Calu3 (cell line): ENCODE results near the gene TMEM132D. TPM values are rescaled to one million over a fixed set of nuclear protein-coding genes. Genes with fewer than 3 reads are reported as not detected.

Experiments
- BruUV-seq: library from RNA; stranded (reverse); fragments of 400-500 nt; replicated peaks from 2 replicates; lab custom pipeline; 2021; lab: Mats Ljungman, UMichigan
- CTCF ChIA-PET: fragments of 300-600 bp; sonication (Branson Sonifier 250); formaldehyde crosslinking; loops from one replicate; lab custom pipeline; 2022; ENCODE audit warnings: antibody characterized with exemption; lab: Charles Lee
- DNase-seq: peaks from one replicate; pipeline ENCODE4 v3.0.0; 2022
- H3K27ac Mint-ChIP-seq: one replicate; pipeline ENCODE4 v1.8.0; 2022; ENCODE audit warnings: mixed read lengths; ENCODE audit not compliant: unreplicated experiment
- H3K27me3 Mint-ChIP-seq: one replicate; pipeline ENCODE4 v1.8.0; 2022; ENCODE audit warnings: mixed read lengths; ENCODE audit not compliant: unreplicated experiment
- H3K36me3 Mint-ChIP-seq: one replicate; pipeline ENCODE4 v1.8.0; 2022; ENCODE audit warnings: mild to moderate bottlenecking, moderate library complexity, mixed read lengths; ENCODE audit not compliant: insufficient read depth, unreplicated experiment
- H3K4me1 Mint-ChIP-seq: one replicate; pipeline ENCODE4 v1.8.0; 2022; ENCODE audit warnings: mild to moderate bottlenecking, low read depth, mixed read lengths; ENCODE audit not compliant: unreplicated experiment
- H3K4me3 Mint-ChIP-seq: one replicate; pipeline ENCODE4 v1.8.0; 2022; ENCODE audit warnings: mild to moderate bottlenecking, low read depth, moderate library complexity, mixed read lengths; ENCODE audit not compliant: unreplicated experiment
- H3K9me3 Mint-ChIP-seq: one replicate; pipeline ENCODE4 v1.8.0; 2022; ENCODE audit warnings: low read depth, mixed read lengths; ENCODE audit not compliant: unreplicated experiment
- intact Hi-C: fragments of 100-400 bp; cut with micrococcal nuclease; formaldehyde crosslinking; loops from one replicate; pipeline ENCODE4 v1.10.0; 2022; ENCODE audit not compliant: unreplicated experiment
- total RNA-seq: library from RNA; stranded (reverse); gene quantifications from 2 replicates; pipeline ENCODE4 v1.2.3, GENCODE V29; 2022
- TF ChIP-seq, protein P1 (sequence below): fragments of 200-600 bp; IDR thresholded peaks from one replicate; pipeline ENCODE4 v1.8.0; 2022; ENCODE audit warnings: antibody characterized with exemption; ENCODE audit not compliant: unreplicated experiment

Gene TMEM132D
- total RNA-seq, 1 experiment from 2014 or later = not detected

DNA sequence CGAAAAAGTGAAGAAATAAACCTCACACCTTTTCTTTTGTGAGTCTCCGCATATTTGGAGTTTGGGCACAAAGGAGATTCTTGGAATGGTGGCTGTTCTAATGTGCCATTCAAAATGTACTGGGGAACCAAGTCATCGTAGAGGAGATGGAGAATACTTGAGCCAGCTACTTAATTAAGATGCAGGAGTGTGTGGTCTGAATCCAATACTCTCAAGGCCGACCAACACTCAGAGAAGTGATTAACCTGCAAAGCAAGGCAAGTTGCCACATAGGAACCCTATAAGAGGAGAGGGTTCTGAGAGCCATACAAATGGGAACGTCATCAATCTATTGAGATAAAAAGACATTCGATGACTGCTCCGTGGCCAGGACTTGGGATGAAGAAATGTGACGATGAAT lies 603.8 kb downstream of the TMEM132D start:
- H3K36me3 Mint-ChIP-seq = no peaks in the 10 kb centered on the region
- no peak for DNase-seq
- intact Hi-C loops = no loop called here
- TF ChIP-seq, protein P1, sequence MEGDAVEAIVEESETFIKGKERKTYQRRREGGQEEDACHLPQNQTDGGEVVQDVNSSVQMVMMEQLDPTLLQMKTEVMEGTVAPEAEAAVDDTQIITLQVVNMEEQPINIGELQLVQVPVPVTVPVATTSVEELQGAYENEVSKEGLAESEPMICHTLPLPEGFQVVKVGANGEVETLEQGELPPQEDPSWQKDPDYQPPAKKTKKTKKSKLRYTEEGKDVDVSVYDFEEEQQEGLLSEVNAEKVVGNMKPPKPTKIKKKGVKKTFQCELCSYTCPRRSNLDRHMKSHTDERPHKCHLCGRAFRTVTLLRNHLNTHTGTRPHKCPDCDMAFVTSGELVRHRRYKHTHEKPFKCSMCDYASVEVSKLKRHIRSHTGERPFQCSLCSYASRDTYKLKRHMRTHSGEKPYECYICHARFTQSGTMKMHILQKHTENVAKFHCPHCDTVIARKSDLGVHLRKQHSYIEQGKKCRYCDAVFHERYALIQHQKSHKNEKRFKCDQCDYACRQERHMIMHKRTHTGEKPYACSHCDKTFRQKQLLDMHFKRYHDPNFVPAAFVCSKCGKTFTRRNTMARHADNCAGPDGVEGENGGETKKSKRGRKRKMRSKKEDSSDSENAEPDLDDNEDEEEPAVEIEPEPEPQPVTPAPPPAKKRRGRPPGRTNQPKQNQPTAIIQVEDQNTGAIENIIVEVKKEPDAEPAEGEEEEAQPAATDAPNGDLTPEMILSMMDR = no peak
- H3K4me1 Mint-ChIP-seq = no peaks in the 10 kb centered on the region
- no peak overlapping the region for H3K4me3 Mint-ChIP-seq
- H3K27ac Mint-ChIP-seq = no peak overlapping the region
- peaks cover 25% of the 10 kb centered on the region for H3K9me3 Mint-ChIP-seq
- no TSS peak for BruUV-seq
- CTCF ChIA-PET = no interaction called here
- no peaks in the 10 kb centered on the region for H3K27me3 Mint-ChIP-seq

GRCh38 chr12:129298921-129299320 lies 604.9 kb downstream of the TMEM132D start:
- Mint-ChIP-seq H3K27ac (no peak overlapping the region), H3K4me3 (no peak overlapping the region), H3K36me3 (no peaks in the 10 kb centered on the region), H3K4me1 (no peaks in the 10 kb centered on the region), H3K27me3 (no peaks in the 10 kb centered on the region), H3K9me3 (peaks cover 23% of the 10 kb centered on the region)
- TF ChIP-seq, protein P1 = no peak
- CTCF ChIA-PET = interaction anchor here (0.7 kb wide), 1 partner anchor 215 kb away, joined by 3 read pairs; no protein-coding TSS in a partner anchor
- DNase-seq = no peak
- intact Hi-C loops = no loop called here
- no TSS peak for BruUV-seq

DNA sequence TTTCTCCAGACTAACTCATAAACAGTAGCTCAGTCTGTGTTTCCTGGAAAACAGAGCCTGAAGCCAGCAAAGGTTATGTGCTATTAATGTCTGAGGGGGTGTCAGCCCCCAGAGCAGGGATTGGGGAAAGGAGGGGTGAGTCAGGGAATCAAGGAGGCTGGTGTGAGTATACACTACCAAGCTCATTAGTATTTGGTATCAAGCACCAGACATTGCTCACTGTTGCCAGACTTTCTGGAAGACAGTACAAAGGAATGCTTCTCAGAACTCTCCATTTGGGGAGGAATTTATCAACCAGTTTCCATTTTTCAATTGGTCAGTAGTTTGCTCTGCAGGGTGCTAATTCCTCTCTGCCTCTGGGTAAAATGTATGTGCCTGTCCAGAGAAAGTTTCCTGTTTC lies 607.2 kb downstream of the TMEM132D start:
- H3K4me3 Mint-ChIP-seq = no peak overlapping the region
- H3K27ac Mint-ChIP-seq = no peak overlapping the region
- no TSS peak for BruUV-seq
- H3K27me3 Mint-ChIP-seq = no peaks in the 10 kb centered on the region
- H3K4me1 Mint-ChIP-seq = no peaks in the 10 kb centered on the region
- CTCF ChIA-PET = no interaction called here
- peaks cover 25% of the 10 kb centered on the region for H3K9me3 Mint-ChIP-seq
- TF ChIP-seq, protein P1 = no peak
- DNase-seq = no peak
- H3K36me3 Mint-ChIP-seq = no peaks in the 10 kb centered on the region
- intact Hi-C loops = no loop called here

- TF ChIP-seq, protein P1 = no peak
- Mint-ChIP-seq H3K4me3 (no peak overlapping the region), H3K9me3 (peaks cover 17% of the 10 kb centered on the region), H3K36me3 (no peaks in the 10 kb centered on the region), H3K27ac (no peak overlapping the region), H3K27me3 (no peaks in the 10 kb centered on the region), H3K4me1 (no peaks in the 10 kb centered on the region)
- CTCF ChIA-PET = interaction anchor here (0.5 kb wide), 1 partner anchor 282 kb away, joined by 5 read pairs; no protein-coding TSS in a partner anchor
- no TSS peak for BruUV-seq
- no peak for DNase-seq
- intact Hi-C loops = no loop called here
Measured at GRCh38 chr12:129294868-129295267, 609.0 kb downstream of the TMEM132D start.
